ENCODE results near the gene ADGRB3.

- no peak for TF ChIP-seq ESRRA (IDR thresholded peaks at IDR 0.05; ENCODE audit: borderline replicate concordance, low read length)
- no peak for TF ChIP-seq CTCF (IDR thresholded peaks at IDR 0.05)
- no peak for TF ChIP-seq PHF8 (IDR thresholded peaks at IDR 0.05; ENCODE audit: borderline replicate concordance, low read depth)
- TF ChIP-seq MYC (IDR thresholded peaks at IDR 0.05; ENCODE audit: borderline replicate concordance, low read length), result no peak
- no peak for TF ChIP-seq NPAS2 (CRISPR knock-in tag; IDR thresholded peaks at IDR 0.05; ENCODE audit: borderline replicate concordance)
- TF ChIP-seq EP300 (IDR thresholded peaks at IDR 0.05), result no peak
- no peak for TF ChIP-seq JUNB (IDR thresholded peaks at IDR 0.05)
- TF ChIP-seq RFX5 (IDR thresholded peaks at IDR 0.05), result no peak
Observed at GRCh38 chr6:68758559-68758958, 123.5 kb downstream of the ADGRB3 start.

Data from A549 (cell line).